Colonic mucosa (tissue), 4 donors: ENCODE data around the gene SLC35F4. TPM values are rescaled to one million over a fixed set of nuclear protein-coding genes. Genes with fewer than 3 reads are reported as not detected.

Experiments
- DNase-seq: peaks from one replicate; pipeline ENCODE4 v3.0.0-alpha.2; 2020
- H3K27ac ChIP-seq: fragments of 200-600 bp; one replicate; pipeline ENCODE4 v1.8.0; 2021
- H3K27me3 ChIP-seq: fragments of 200-600 bp; one replicate; pipeline ENCODE4 v1.8.0; 2021
- H3K36me3 ChIP-seq: fragments of 200-600 bp; one replicate; pipeline ENCODE4 v1.8.0; 2021
- H3K4me1 ChIP-seq: fragments of 200-600 bp; one replicate; pipeline ENCODE4 v1.8.0; 2021; ENCODE audit warnings: mild to moderate bottlenecking
- H3K4me3 ChIP-seq: fragments of 200-600 bp; one replicate; pipeline ENCODE4 v1.8.0; 2021
- H3K9ac ChIP-seq, 2 donors: one replicate each; pipeline ENCODE4 v1.7.0; 2013; ENCODE audit warnings: control low read depth in 2 of 2, low read depth in 2 of 2, low read length in 2 of 2
- H3K9me3 ChIP-seq: fragments of 200-600 bp; one replicate; pipeline ENCODE4 v1.8.0; 2021
- CTCF ChIP-seq: fragments of 200-600 bp; IDR thresholded peaks from one replicate; pipeline ENCODE4 v1.8.0; 2022; ENCODE audit warnings: antibody characterized with exemption, mild to moderate bottlenecking
- intact Hi-C: fragments of 100-400 bp; cut with DNase I; formaldehyde crosslinking; loops from one replicate; pipeline ENCODE4 v1.14.1; 2022
- total RNA-seq, 2 donors: library from RNA; stranded (reverse); fragmentation: NEBNext Ultra II Directional in 1 of 2; extraction: Animal tissue kit (Norgen Biotek cat#: 25700) in 1 of 2; gene quantifications; one replicate each; pipeline ENCODE4 v1.2.1, GENCODE V29; 2021
- donor health status: healthy.
- donor health status: DM: no; HTN: no; CAD: no.
- donor health status: DM: no; HTN: no; CAD: no.

The SLC35F4 gene
- total RNA-seq, 2 donors from 2014 or later, result not detected

DNA sequence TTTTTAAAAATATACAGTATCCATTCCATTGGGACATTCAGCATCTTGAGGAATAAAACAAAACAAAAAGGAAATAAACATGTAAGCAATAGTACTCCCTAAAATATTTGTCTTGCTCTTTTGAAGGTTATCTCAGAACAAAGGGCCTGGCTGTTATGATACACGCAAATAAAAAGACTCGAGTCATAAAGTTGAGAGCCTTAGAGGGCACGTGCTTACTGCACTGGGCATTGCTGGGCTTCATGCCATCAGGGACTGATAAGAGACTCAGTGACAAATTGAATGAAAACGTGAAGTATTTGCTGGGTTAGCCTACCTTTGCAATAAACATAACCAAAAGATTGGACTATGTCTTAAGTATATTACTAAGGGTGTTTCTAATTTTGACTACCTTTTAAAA lies 118.9 kb downstream of the SLC35F4 start:
- intact Hi-C loops, result no loop called here
- H3K36me3 ChIP-seq, result no peaks in the 10 kb centered on the region
- H3K27ac ChIP-seq, result no peak overlapping the region
- TF ChIP-seq CTCF, result no peak
- H3K4me3 ChIP-seq, result no peak overlapping the region
- peak; percentile 43 for DNase-seq
- H3K4me1 ChIP-seq, result no peaks in the 10 kb centered on the region
- no peaks in the 10 kb centered on the region for H3K27me3 ChIP-seq
- no peak overlapping the region for H3K9ac ChIP-seq
- H3K9me3 ChIP-seq, result no peaks in the 10 kb centered on the region

DNA sequence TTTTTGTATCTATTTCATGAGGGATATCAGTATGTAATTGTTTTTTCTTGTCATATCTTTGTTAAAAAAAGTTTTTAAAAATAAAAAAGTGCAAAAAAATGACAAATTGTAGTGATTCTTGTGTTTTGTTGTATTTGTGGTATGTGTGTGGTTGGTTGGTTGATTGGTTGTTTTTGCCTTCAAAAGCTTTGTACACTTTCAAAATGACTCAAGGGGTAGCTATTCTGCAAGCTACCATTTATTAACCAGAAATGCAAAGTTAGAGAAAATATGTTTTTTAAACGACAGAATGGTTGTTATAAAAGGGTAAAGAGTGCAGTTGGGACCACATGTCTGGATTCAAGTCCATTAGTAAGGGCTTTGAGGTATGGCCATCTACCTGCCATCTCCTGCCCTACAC lies 119.3 kb downstream of the SLC35F4 start:
- no peak overlapping the region for H3K9ac ChIP-seq
- H3K27ac ChIP-seq, result no peak overlapping the region
- H3K27me3 ChIP-seq, result no peaks in the 10 kb centered on the region
- no peaks in the 10 kb centered on the region for H3K4me1 ChIP-seq
- intact Hi-C loops, result no loop called here
- no peak for TF ChIP-seq CTCF
- no peak for DNase-seq
- H3K4me3 ChIP-seq, result no peak overlapping the region
- no peaks in the 10 kb centered on the region for H3K36me3 ChIP-seq
- no peaks in the 10 kb centered on the region for H3K9me3 ChIP-seq

GRCh38 chr14:57739516-57739915 lies 126.4 kb downstream of the SLC35F4 start:
- Histone ChIP-seq H3K27me3 (no peaks in the 10 kb centered on the region), H3K9me3 (no peaks in the 10 kb centered on the region), H3K36me3 (no peaks in the 10 kb centered on the region), H3K27ac (no peak overlapping the region), H3K4me3 (no peak overlapping the region), H3K4me1 (no peaks in the 10 kb centered on the region), H3K9ac (no peak overlapping the region)
- intact Hi-C loops, result no loop called here
- DNase-seq, result no peak
- TF ChIP-seq CTCF, result no peak

GRCh38 chr14:57737598-57737997 lies 128.3 kb downstream of the SLC35F4 start:
- no peak overlapping the region for H3K27ac ChIP-seq
- no peaks in the 10 kb centered on the region for H3K27me3 ChIP-seq
- no peaks in the 10 kb centered on the region for H3K4me1 ChIP-seq
- H3K9me3 ChIP-seq, result no peaks in the 10 kb centered on the region
- DNase-seq, result no peak
- no peak for TF ChIP-seq CTCF
- no peak overlapping the region for H3K9ac ChIP-seq
- intact Hi-C loops, result no loop called here
- H3K4me3 ChIP-seq, result no peak overlapping the region
- H3K36me3 ChIP-seq, result no peaks in the 10 kb centered on the region

DNA sequence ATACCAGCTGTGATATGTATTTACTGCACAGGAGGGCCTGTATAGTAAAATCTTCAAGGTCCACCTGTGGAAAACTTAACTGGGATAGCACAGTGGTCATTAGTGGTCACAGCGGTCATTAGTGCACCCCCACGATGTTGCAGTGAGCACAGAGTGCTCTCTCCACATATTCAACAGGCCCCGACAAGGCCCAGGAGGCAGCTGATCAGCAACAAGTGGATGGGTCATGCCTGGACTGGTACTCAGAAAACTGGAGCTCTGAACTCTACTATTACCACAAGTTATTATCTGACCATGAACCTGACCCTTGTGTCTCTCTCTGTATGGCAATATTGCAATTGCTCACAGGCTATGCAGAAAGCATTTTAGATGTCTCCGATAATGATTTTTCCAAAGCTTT lies 129.5 kb downstream of the SLC35F4 start:
- Histone ChIP-seq H3K9ac (no peak overlapping the region), H3K4me3 (no peak overlapping the region), H3K27me3 (no peaks in the 10 kb centered on the region), H3K9me3 (no peaks in the 10 kb centered on the region), H3K36me3 (no peaks in the 10 kb centered on the region), H3K27ac (no peak overlapping the region), H3K4me1 (no peaks in the 10 kb centered on the region)
- no peak for DNase-seq
- no peak for TF ChIP-seq CTCF
- intact Hi-C loops, result no loop called here

GRCh38 chr14:57735276-57735675 lies 130.6 kb downstream of the SLC35F4 start:
- no peak for DNase-seq
- H3K9ac ChIP-seq, result no peak overlapping the region
- no peaks in the 10 kb centered on the region for H3K4me1 ChIP-seq
- H3K9me3 ChIP-seq, result no peaks in the 10 kb centered on the region
- H3K27ac ChIP-seq, result no peak overlapping the region
- H3K36me3 ChIP-seq, result no peaks in the 10 kb centered on the region
- no peaks in the 10 kb centered on the region for H3K27me3 ChIP-seq
- no peak for TF ChIP-seq CTCF
- H3K4me3 ChIP-seq, result no peak overlapping the region
- intact Hi-C loops, result no loop called here
